HK-2 (cell line): Measurements from ENCODE around the gene OR10J4.
"Not testable (repeated sequence)": the region's sequence is repeated elsewhere in the genome, so short reads cannot be mapped to it uniquely, and the experiment has no call there.

Experiments used
- DNase-seq: peaks from one replicate; pipeline ENCODE4 v3.0.0-alpha.2; 2018; ENCODE audit not compliant: unreplicated experiment

The OR10J4 gene

DNA sequence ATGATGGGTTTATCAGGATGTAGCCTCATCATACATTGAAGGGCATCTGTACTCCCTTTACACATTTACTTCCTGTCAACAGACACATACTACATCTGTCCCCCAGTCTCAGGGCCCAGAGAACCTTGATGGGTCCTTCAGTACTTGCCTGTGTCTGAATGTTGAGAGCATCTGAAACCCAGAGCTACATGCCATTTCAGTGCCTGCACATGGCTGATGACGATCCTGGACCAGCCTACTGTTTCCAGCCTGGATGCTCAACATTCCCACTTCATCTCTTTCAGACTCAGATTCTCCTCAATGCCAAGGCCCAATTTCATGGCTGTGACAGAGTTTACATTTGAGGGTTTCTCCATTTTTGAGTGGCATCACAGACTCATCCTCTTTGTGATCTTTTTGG is at the start of gene OR10J4:
Gene OR10J4, plus strand, starts transcription at position 301 of the 400 bp plus-strand sequence.
- DNase-seq: no peak

GRCh38 chr1:159406821-159407220 is 25.2 kb upstream of the OR10J4 start:
- DNase-seq: no peak

- DNase-seq: no peak
Observed at GRCh38 chr1:159408862-159409400, 23.1 kb upstream of the OR10J4 start.

DNA sequence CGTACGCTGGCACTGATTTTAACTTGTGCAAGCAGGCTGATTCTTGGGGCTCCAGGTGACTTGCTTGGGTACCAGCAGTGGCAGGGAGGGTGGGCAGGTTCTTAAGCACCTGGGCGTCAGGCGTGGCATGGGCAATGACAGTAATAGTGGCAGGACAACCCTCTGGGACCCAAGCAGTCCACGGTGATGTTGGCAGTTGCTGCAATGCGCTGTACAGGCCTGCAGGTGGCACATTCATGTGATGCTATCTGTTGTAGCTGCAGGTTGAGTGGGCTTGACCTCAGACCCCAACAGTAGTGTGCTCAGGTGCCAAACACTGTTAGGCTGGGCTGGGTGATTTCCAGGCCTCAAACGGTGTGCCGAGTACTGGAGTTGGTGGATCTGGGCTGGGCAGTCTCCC is 10.2 kb upstream of the OR10J4 start:
- no peak for DNase-seq

GRCh38 chr1:159428536-159428935 is 3.5 kb upstream of the OR10J4 start:
- no peak for DNase-seq

GRCh38 chr1:159429074-159429861 is 2.7 kb upstream of the OR10J4 start:
- DNase-seq: peak; percentile 75

DNA sequence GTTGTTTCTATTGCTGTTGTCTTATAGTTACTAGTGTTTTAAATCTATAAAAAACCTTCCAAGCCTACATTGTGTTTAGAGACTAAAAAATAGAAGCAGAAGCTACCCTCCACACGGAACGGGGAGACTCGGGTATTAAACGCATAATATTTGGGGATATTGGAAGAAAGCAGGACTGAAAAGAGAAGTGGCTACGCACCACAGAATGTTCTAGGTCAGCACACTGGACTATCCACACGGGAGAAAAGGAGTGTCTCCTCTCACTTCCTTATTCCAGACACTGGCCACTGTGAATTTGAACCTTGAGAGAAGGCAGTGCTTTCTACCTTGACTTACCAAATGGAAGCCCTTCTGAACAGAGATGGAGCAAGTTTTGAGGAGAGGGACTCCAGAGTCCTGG is 1.0 kb upstream of the OR10J4 start:
- DNase-seq: no peak

DNA sequence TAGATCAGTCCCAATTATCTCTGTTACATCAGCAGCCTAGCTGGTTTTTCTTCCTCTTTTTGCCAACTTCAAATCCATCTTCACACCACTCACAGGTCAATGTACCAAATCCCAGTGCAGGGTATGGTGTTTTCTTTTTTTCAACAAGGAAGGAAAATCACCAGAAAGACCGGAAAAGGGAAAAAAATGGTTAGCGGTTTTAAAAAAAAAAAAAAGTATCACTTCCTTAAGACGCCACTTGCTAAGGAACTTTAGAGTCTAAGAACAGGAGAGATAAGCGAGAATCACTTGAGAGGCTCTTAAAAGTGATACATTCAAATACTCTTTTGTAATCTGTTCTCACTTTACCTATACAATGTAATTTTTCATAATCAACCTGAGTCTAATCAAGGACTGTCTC is 4.5 kb downstream of the OR10J4 start:
- DNase-seq: no peak

DNA sequence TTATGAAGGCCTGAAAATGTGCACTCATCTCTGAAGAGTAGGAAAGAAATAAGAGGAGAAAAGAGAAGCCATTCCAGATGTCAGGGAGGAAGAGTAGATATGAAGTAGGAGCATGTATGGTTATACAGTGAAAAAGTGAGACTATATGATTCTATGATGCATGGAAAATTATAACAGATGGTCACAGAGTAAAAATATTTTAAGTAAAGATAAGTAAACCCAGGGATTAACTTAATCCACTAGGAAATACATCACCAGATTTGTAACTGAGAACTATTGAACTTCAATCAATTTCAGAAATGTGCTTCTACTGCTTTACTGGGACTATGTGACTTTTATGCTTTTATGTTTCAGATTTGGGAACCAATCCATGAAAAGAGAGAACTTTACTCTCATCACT is 7.4 kb downstream of the OR10J4 start, which contains the start of gene OR10J1:
Gene OR10J1, plus strand, starts transcription at position 301 of the 400 bp plus-strand sequence. Its CDS starts 70 bp downstream, at position 371.
- no peak for DNase-seq

- no peak for DNase-seq
Observed at GRCh38 chr1:159441360-159441759, 9.4 kb downstream of the OR10J4 start.

GRCh38 chr1:159442428-159442827 is 10.4 kb downstream of the OR10J4 start:
- DNase-seq: no peak

DNA sequence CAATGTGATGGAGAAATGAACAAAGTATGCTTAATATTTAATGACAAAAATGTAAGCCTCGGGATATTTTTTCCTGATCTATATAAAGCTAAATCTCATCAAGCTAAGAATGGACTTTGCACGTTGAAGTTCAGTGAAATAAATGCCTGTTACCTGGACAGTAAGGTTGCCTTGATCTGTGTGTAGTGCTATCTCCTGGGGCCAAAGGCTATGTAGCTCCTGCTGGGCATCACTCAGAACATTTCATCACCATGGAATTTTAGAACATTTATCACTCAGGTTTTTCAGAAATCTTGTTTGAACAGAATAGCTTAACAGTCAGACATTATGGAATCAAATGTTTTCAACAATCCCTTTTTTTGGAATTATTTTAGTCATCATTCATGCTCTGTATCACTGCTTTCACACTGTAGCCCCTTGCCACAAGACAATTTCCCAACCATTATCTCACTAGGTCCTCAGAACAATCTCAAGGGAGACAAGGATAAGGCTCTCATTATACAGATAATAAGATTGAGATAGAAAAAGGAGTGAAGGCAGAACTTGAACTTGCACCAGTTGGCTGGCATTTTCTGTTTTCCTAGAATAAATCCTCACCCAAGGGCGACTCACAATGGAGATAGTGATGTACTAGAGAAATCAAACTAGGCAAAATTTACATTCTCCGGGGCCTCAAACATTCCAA is 11.2 kb downstream of the OR10J4 start:
- no peak for DNase-seq

GRCh38 chr1:159444511-159444910 is 12.5 kb downstream of the OR10J4 start:
- DNase-seq: peak; percentile 18

DNA sequence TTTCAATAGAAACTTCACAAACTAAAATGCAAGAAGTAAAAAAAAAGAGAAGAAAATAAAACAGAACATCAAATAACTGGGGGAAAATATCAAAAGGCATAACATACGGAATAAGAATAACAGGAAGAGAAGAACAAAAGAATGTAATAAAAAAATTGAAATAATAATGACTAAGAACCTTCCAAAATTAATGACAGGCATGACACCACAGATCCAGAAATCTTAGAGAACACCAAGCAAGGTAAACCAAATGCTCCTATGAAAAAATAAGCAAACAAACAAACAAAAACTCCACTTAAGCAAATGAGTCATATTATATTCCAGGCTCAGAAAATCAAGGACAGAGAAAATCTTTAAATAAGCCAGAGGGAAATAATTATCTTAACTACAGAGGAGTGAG is 16.2 kb downstream of the OR10J4 start:
- no peak for DNase-seq

DNA sequence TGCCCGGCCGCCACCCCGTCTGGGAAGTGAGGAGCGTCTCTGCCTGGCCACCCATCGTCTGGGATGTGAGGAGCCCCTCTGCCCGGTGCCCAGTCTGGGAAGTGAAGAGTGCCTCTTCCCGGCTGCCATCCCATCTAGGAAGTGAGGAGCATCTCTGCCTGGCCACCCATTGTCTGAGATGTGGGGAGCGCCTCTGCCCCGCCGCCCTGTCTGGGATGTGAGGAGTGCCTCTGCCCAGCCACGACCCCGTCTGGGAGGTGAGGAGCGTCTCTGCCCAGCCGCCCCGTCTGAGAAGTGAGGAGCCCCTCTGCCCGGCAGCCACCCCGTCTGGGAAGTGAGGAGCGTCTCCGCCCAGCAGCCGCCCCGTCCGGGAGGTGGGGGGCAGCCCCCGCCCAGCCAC is 17.6 kb downstream of the OR10J4 start:
- not testable (repeated sequence) for DNase-seq

DNA sequence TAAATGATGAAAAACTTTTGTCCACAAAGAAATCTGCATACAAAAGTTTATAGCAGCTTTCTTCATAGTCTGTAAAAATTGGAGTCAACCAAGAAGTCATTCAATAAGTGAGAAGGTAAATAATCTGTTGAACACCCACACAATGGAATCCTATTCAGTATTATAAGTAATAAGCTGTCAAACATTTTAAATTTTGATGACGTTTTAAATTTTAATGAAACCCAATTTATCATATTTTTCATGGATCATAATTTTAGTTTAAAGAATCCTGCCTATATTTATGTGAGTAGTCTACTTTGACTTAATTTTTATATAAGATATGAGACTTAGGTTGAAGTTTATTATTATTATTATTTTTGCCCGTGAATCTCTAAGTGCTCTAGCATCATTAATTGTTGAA is 27.5 kb downstream of the OR10J4 start:
- no peak for DNase-seq

GRCh38 chr1:159465191-159465603 is 33.2 kb downstream of the OR10J4 start:
- no peak for DNase-seq

GRCh38 chr1:159468321-159468720 is 36.3 kb downstream of the OR10J4 start:
- no peak for DNase-seq

GRCh38 chr1:159469921-159470533 is 38.0 kb downstream of the OR10J4 start:
- no peak for DNase-seq

GRCh38 chr1:159473335-159473734 is 41.3 kb downstream of the OR10J4 start:
- no peak for DNase-seq

DNA sequence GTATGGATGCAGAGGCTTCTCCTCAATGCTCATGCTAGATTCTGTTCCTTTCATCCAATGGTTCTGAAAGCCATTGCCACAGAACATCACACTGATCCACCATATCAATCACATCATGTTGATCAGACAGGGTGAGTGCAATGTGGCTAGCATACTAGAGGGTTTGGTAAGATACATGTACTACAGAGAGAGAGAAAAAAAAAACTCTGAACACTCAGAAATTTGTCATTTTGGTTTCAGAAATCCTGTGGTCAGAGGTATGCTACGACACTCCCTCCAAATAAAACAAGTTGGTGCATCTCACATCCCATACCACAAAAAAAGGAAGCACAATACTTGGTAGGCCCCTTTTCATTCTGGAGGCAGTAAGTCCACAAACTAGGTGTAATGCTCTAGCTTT is 42.9 kb downstream of the OR10J4 start:
- DNase-seq: no peak
